ENCODE measurements around the gene RCN1. TPM values are rescaled to one million over a fixed set of nuclear protein-coding genes. Genes with fewer than 3 reads are reported as not detected.
"Not testable (repeated sequence)": the region's sequence is repeated elsewhere in the genome, so short reads cannot be mapped to it uniquely, and the experiment has no call there.

Gene RCN1
- total and polyA plus RNA-seq, 7 experiments from 2014 or later, result 5.5 to 26.8 (median 7.0) TPM

GRCh38 chr11:32100495-32100894 is 9.6 kb downstream of the RCN1 start:
- peaks cover 4 to 18% (median 12%) of the 10 kb centered on the region in 7 donors for H3K4me1 Mint-ChIP-seq
- ChIA-PET POLR2A (no interaction called here), CTCF (no interaction called here)
- intact Hi-C loops (cut with micrococcal nuclease), result no loop called here
- H3K9me3 Mint-ChIP-seq, result peaks cover 0 to 2% (median 0%) of the 10 kb centered on the region in 11 donors
- H3K9me3 ChIP-seq (ENCODE audit: control insufficient read depth in 2 of 3, low read length in 3 of 3), result no peaks in the 10 kb centered on the region
- H3K27me3 Mint-ChIP-seq, result no peaks in the 10 kb centered on the region
- peaks cover 0 to 12% (median 3%) of the 10 kb centered on the region in 3 experiments for H3K36me3 ChIP-seq (ENCODE audit: control insufficient read depth in 2 of 3, insufficient read depth in 3 of 3, low read length in 3 of 3)
- no peak overlapping the region for H3K4me3 Mint-ChIP-seq
- H3K4me3 ChIP-seq (ENCODE audit: low read length), result no peak overlapping the region
- H3K36me3 Mint-ChIP-seq, result peaks cover 13 to 57% (median 44%) of the 10 kb centered on the region in 5 donors
- DNase-seq (no peak), ATAC-seq (no peak)
- H3K4me1 ChIP-seq (ENCODE audit: control insufficient read depth in 2 of 2, insufficient read depth in 2 of 2, low read length in 2 of 2), result peaks cover 0 to 12% of the 10 kb centered on the region in 2 donors
- H3K27ac ChIP-seq (ENCODE audit: low read depth, low read length), result no peak overlapping the region
- no peaks in the 10 kb centered on the region for H3K27me3 ChIP-seq (ENCODE audit: control insufficient read depth in 2 of 2, insufficient read depth in 2 of 2, low read length in 2 of 2)
- no peak overlapping the region for H3K27ac Mint-ChIP-seq

- peaks cover 4 to 15% (median 12%) of the 10 kb centered on the region in 7 donors for H3K4me1 Mint-ChIP-seq
- peaks cover 0 to 12% (median 3%) of the 10 kb centered on the region in 3 experiments for H3K36me3 ChIP-seq (ENCODE audit: control insufficient read depth in 2 of 3, insufficient read depth in 3 of 3, low read length in 3 of 3)
- H3K27ac Mint-ChIP-seq, result peak overlapping the region in 1 of 9 donors; percentile 15
Measured at GRCh38 chr11:32101791-32102190, 10.9 kb downstream of the RCN1 start.

GRCh38 chr11:32103121-32103719 is 12.3 kb downstream of the RCN1 start:
- H3K4me3 Mint-ChIP-seq; H3K27me3 ChIP-seq (ENCODE audit: control insufficient read depth in 2 of 2, insufficient read depth in 2 of 2, low read length in 2 of 2); DNase-seq; ATAC-seq; H3K4me3 ChIP-seq (ENCODE audit: low read length); H3K27ac ChIP-seq (ENCODE audit: low read depth, low read length); H3K9me3 Mint-ChIP-seq; H3K4me1 Mint-ChIP-seq; intact Hi-C loops (cut with micrococcal nuclease); H3K27ac Mint-ChIP-seq; H3K27me3 Mint-ChIP-seq; H3K9me3 ChIP-seq (ENCODE audit: control insufficient read depth in 2 of 3, low read length in 3 of 3); POLR2A ChIA-PET; CTCF ChIA-PET; H3K4me1 ChIP-seq (ENCODE audit: control insufficient read depth in 2 of 2, insufficient read depth in 2 of 2, low read length in 2 of 2): not testable (repeated sequence)
- peaks cover 12 to 44% (median 26%) of the 10 kb centered on the region in 5 donors for H3K36me3 Mint-ChIP-seq
- H3K36me3 ChIP-seq (ENCODE audit: control insufficient read depth in 2 of 3, insufficient read depth in 3 of 3, low read length in 3 of 3), result peaks cover 0 to 12% (median 3%) of the 10 kb centered on the region in 3 experiments

More at GRCh38 chr11:32101791-32102190, 10.9 kb downstream of the RCN1 start:
- peaks cover 13 to 57% (median 40%) of the 10 kb centered on the region in 5 donors for H3K36me3 Mint-ChIP-seq
- Histone ChIP-seq H3K27ac (ENCODE audit: low read depth, low read length) (no peak overlapping the region), H3K9me3 (ENCODE audit: control insufficient read depth in 2 of 3, low read length in 3 of 3) (no peaks in the 10 kb centered on the region), H3K4me1 (ENCODE audit: control insufficient read depth in 2 of 2, insufficient read depth in 2 of 2, low read length in 2 of 2) (peaks cover 0 to 12% of the 10 kb centered on the region in 2 donors), H3K4me3 (ENCODE audit: low read length) (no peak overlapping the region), H3K27me3 (ENCODE audit: control insufficient read depth in 2 of 2, insufficient read depth in 2 of 2, low read length in 2 of 2) (no peaks in the 10 kb centered on the region)
- intact Hi-C loops (cut with micrococcal nuclease), result no loop called here
- no peak overlapping the region for H3K4me3 Mint-ChIP-seq
- POLR2A ChIA-PET, result no interaction called here
- CTCF ChIA-PET, result no interaction called here
- peaks cover 0 to 2% (median 0%) of the 10 kb centered on the region in 11 donors for H3K9me3 Mint-ChIP-seq
- ATAC-seq (no peak), DNase-seq (no peak)
- H3K27me3 Mint-ChIP-seq, result no peaks in the 10 kb centered on the region

GRCh38 chr11:32103941-32104340 is 13.1 kb downstream of the RCN1 start:
- Mint-ChIP-seq H3K27ac (no peak overlapping the region), H3K4me1 (peaks cover 0 to 4% (median 0%) of the 10 kb centered on the region in 7 donors), H3K9me3 (no peaks in the 10 kb centered on the region), H3K27me3 (no peaks in the 10 kb centered on the region), H3K36me3 (peaks cover 10 to 36% (median 21%) of the 10 kb centered on the region in 5 donors), H3K4me3 (no peak overlapping the region)
- H3K36me3 ChIP-seq (ENCODE audit: control insufficient read depth in 2 of 3, insufficient read depth in 3 of 3, low read length in 3 of 3), result peaks cover 0 to 12% (median 3%) of the 10 kb centered on the region in 3 experiments
- POLR2A ChIA-PET, result no interaction called here
- H3K9me3 ChIP-seq (ENCODE audit: control insufficient read depth in 2 of 3, low read length in 3 of 3), result no peaks in the 10 kb centered on the region
- no peak overlapping the region for H3K27ac ChIP-seq (ENCODE audit: low read depth, low read length)
- H3K4me1 ChIP-seq (ENCODE audit: control insufficient read depth in 2 of 2, insufficient read depth in 2 of 2, low read length in 2 of 2), result no peaks in the 10 kb centered on the region
- H3K27me3 ChIP-seq (ENCODE audit: control insufficient read depth in 2 of 2, insufficient read depth in 2 of 2, low read length in 2 of 2), result no peaks in the 10 kb centered on the region
- intact Hi-C loops (cut with micrococcal nuclease), result no loop called here
- DNase-seq (no peak), ATAC-seq (no peak)
- H3K4me3 ChIP-seq (ENCODE audit: low read length), result no peak overlapping the region
- CTCF ChIA-PET, result no interaction called here

GRCh38 chr11:32105871-32106560 is 15.1 kb downstream of the RCN1 start:
- no peak overlapping the region for H3K4me3 ChIP-seq (ENCODE audit: low read length)
- ChIA-PET CTCF (interaction anchor here (0.7 kb wide), 1 partner anchor 107 kb away, joined by 4 read pairs; no protein-coding TSS in a partner anchor), POLR2A (no interaction called here)
- H3K4me1 Mint-ChIP-seq, result no peaks in the 10 kb centered on the region
- DNase-seq, result no peak
- no peak overlapping the region for H3K4me3 Mint-ChIP-seq
- ATAC-seq, result no peak
- no peaks in the 10 kb centered on the region for H3K27me3 ChIP-seq (ENCODE audit: control insufficient read depth in 2 of 2, insufficient read depth in 2 of 2, low read length in 2 of 2)
- peaks cover 5 to 20% (median 16%) of the 10 kb centered on the region in 5 donors for H3K36me3 Mint-ChIP-seq
- no peak overlapping the region for H3K27ac ChIP-seq (ENCODE audit: low read depth, low read length)
- H3K4me1 ChIP-seq (ENCODE audit: control insufficient read depth in 2 of 2, insufficient read depth in 2 of 2, low read length in 2 of 2), result no peaks in the 10 kb centered on the region
- no peak overlapping the region for H3K27ac Mint-ChIP-seq
- no peaks in the 10 kb centered on the region for H3K9me3 ChIP-seq (ENCODE audit: control insufficient read depth in 2 of 3, low read length in 3 of 3)
- peaks cover 0 to 3% (median 3%) of the 10 kb centered on the region in 3 experiments for H3K36me3 ChIP-seq (ENCODE audit: control insufficient read depth in 2 of 3, insufficient read depth in 3 of 3, low read length in 3 of 3)
- intact Hi-C loops (cut with micrococcal nuclease), result no loop called here
- H3K9me3 Mint-ChIP-seq, result peaks cover 0 to 1% (median 0%) of the 10 kb centered on the region in 11 donors
- no peaks in the 10 kb centered on the region for H3K27me3 Mint-ChIP-seq

GRCh38 chr11:32107647-32108046 is 16.8 kb downstream of the RCN1 start:
- intact Hi-C loops (cut with micrococcal nuclease), result no loop called here
- CTCF ChIA-PET, result no interaction called here
- H3K27me3 Mint-ChIP-seq, result peaks cover 0 to 5% (median under 1%) of the 10 kb centered on the region in 5 donors
- Histone ChIP-seq H3K4me3 (ENCODE audit: low read length) (no peak overlapping the region), H3K27me3 (ENCODE audit: control insufficient read depth in 2 of 2, insufficient read depth in 2 of 2, low read length in 2 of 2) (no peaks in the 10 kb centered on the region), H3K27ac (ENCODE audit: low read depth, low read length) (no peak overlapping the region), H3K9me3 (ENCODE audit: control insufficient read depth in 2 of 3, low read length in 3 of 3) (no peaks in the 10 kb centered on the region), H3K4me1 (ENCODE audit: control insufficient read depth in 2 of 2, insufficient read depth in 2 of 2, low read length in 2 of 2) (no peaks in the 10 kb centered on the region), H3K36me3 (ENCODE audit: control insufficient read depth in 2 of 3, insufficient read depth in 3 of 3, low read length in 3 of 3) (peaks cover 0 to 3% (median 0%) of the 10 kb centered on the region in 3 experiments)
- DNase-seq (no peak), ATAC-seq (no peak)
- peaks cover 4 to 19% (median 11%) of the 10 kb centered on the region in 5 donors for H3K36me3 Mint-ChIP-seq
- no peak overlapping the region for H3K27ac Mint-ChIP-seq
- peaks cover 0 to 1% (median 0%) of the 10 kb centered on the region in 11 donors for H3K9me3 Mint-ChIP-seq
- no peak overlapping the region for H3K4me3 Mint-ChIP-seq
- no peaks in the 10 kb centered on the region for H3K4me1 Mint-ChIP-seq
- POLR2A ChIA-PET, result no interaction called here
